Measurements from ENCODE around the gene ZNF438. TPM values are rescaled to one million over a fixed set of nuclear protein-coding genes. Genes with fewer than 3 reads are reported as not detected.

Gene ZNF438
- total RNA-seq, 2 experiments from 2014 or later: 3.1 to 3.9 TPM

GRCh38 chr10:30997536-30998235, 34.0 kb downstream of the ZNF438 start:
- ATAC-seq (ENCODE audit: low read depth): no peak

GRCh38 chr10:30996481-30997005, 35.1 kb downstream of the ZNF438 start:
- Mint-ChIP-seq H3K36me3 (peaks cover 20% of the 10 kb centered on the region), H3K27me3 (no peaks in the 10 kb centered on the region), H3K9me3 (peaks cover 10% of the 10 kb centered on the region), H3K4me3 (no peak overlapping the region), H3K4me1 (peaks cover 20% of the 10 kb centered on the region), H3K27ac (no peak overlapping the region)
- POLR2A ChIA-PET: no interaction called here
- no peak for ATAC-seq (ENCODE audit: low read depth)
- no peak for DNase-seq

More at GRCh38 chr10:30997536-30998235, 34.0 kb downstream of the ZNF438 start:
- POLR2A ChIA-PET: interaction anchor here (0.7 kb wide), 1 partner anchor 10 kb away, joined by 3 read pairs; no protein-coding TSS in a partner anchor
- peak overlapping the region; percentile 52 for H3K27ac Mint-ChIP-seq
- no peak for DNase-seq
- no peaks in the 10 kb centered on the region for H3K27me3 Mint-ChIP-seq
- H3K9me3 Mint-ChIP-seq: peaks cover 10% of the 10 kb centered on the region
- H3K4me3 Mint-ChIP-seq: peak overlapping the region; percentile 28
- peaks cover 20% of the 10 kb centered on the region for H3K4me1 Mint-ChIP-seq
- H3K36me3 Mint-ChIP-seq: peaks cover 22% of the 10 kb centered on the region

- POLR2A ChIA-PET: no interaction called here
- H3K36me3 Mint-ChIP-seq: peaks cover 17% of the 10 kb centered on the region
- peaks cover 15% of the 10 kb centered on the region for H3K4me1 Mint-ChIP-seq
- no peak overlapping the region for H3K27ac Mint-ChIP-seq
- ATAC-seq (ENCODE audit: low read depth): no peak
- H3K27me3 Mint-ChIP-seq: no peaks in the 10 kb centered on the region
- H3K9me3 Mint-ChIP-seq: peaks cover 8% of the 10 kb centered on the region
- DNase-seq: no peak
- H3K4me3 Mint-ChIP-seq: no peak overlapping the region
These were observed 36.4 kb downstream of the ZNF438 start for GRCh38 chr10:30995081-30995770.

GRCh38 chr10:30993155-30993554, 38.5 kb downstream of the ZNF438 start:
- no peaks in the 10 kb centered on the region for H3K27me3 Mint-ChIP-seq
- DNase-seq: no peak
- no peak overlapping the region for H3K27ac Mint-ChIP-seq
- POLR2A ChIA-PET: no interaction called here
- peaks cover 17% of the 10 kb centered on the region for H3K36me3 Mint-ChIP-seq
- peaks cover 6% of the 10 kb centered on the region for H3K9me3 Mint-ChIP-seq
- ATAC-seq (ENCODE audit: low read depth): no peak
- peaks cover 4% of the 10 kb centered on the region for H3K4me1 Mint-ChIP-seq
- H3K4me3 Mint-ChIP-seq: no peak overlapping the region

GRCh38 chr10:30992681-30993080, 39.0 kb downstream of the ZNF438 start:
- POLR2A ChIA-PET: no interaction called here
- ATAC-seq (ENCODE audit: low read depth) (no peak), DNase-seq (no peak)
- Mint-ChIP-seq H3K4me1 (peaks cover under 1% of the 10 kb centered on the region), H3K9me3 (peaks cover 6% of the 10 kb centered on the region), H3K4me3 (no peak overlapping the region), H3K36me3 (peaks cover 16% of the 10 kb centered on the region), H3K27me3 (no peaks in the 10 kb centered on the region), H3K27ac (no peak overlapping the region)

- no peak for DNase-seq
- H3K27ac Mint-ChIP-seq: no peak overlapping the region
- no peaks in the 10 kb centered on the region for H3K4me1 Mint-ChIP-seq
- ATAC-seq (ENCODE audit: low read depth): no peak
- POLR2A ChIA-PET: no interaction called here
- H3K36me3 Mint-ChIP-seq: peaks cover 15% of the 10 kb centered on the region
- no peaks in the 10 kb centered on the region for H3K27me3 Mint-ChIP-seq
- no peak overlapping the region for H3K4me3 Mint-ChIP-seq
- peaks cover 8% of the 10 kb centered on the region for H3K9me3 Mint-ChIP-seq
These were observed 40.0 kb downstream of the ZNF438 start for GRCh38 chr10:30991647-30992011.

GRCh38 chr10:30990971-30991646, 40.6 kb downstream of the ZNF438 start:
- ATAC-seq (ENCODE audit: low read depth) (no peak), DNase-seq (no peak)
- Mint-ChIP-seq H3K27ac (no peak overlapping the region), H3K4me3 (no peak overlapping the region), H3K27me3 (no peaks in the 10 kb centered on the region), H3K4me1 (no peaks in the 10 kb centered on the region), H3K36me3 (peaks cover 15% of the 10 kb centered on the region), H3K9me3 (peaks cover 6% of the 10 kb centered on the region)
- POLR2A ChIA-PET: no interaction called here

- Mint-ChIP-seq H3K27ac (no peak overlapping the region), H3K4me1 (no peaks in the 10 kb centered on the region), H3K4me3 (no peak overlapping the region), H3K27me3 (no peaks in the 10 kb centered on the region), H3K9me3 (peaks cover 4% of the 10 kb centered on the region), H3K36me3 (peaks cover 12% of the 10 kb centered on the region)
- DNase-seq (no peak), ATAC-seq (ENCODE audit: low read depth) (no peak)
- POLR2A ChIA-PET: no interaction called here
These were observed 41.3 kb downstream of the ZNF438 start for GRCh38 chr10:30990351-30990750.

GRCh38 chr10:30988831-30989435, 42.7 kb downstream of the ZNF438 start:
- no peak overlapping the region for H3K27ac Mint-ChIP-seq
- POLR2A ChIA-PET: no interaction called here
- no peak for ATAC-seq (ENCODE audit: low read depth)
- no peak overlapping the region for H3K4me3 Mint-ChIP-seq
- peaks cover 4% of the 10 kb centered on the region for H3K36me3 Mint-ChIP-seq
- peaks cover 4% of the 10 kb centered on the region for H3K9me3 Mint-ChIP-seq
- H3K4me1 Mint-ChIP-seq: no peaks in the 10 kb centered on the region
- no peak for DNase-seq
- no peaks in the 10 kb centered on the region for H3K27me3 Mint-ChIP-seq

GRCh38 chr10:30987463-30987862, 44.2 kb downstream of the ZNF438 start:
- H3K4me3 Mint-ChIP-seq: no peak overlapping the region
- no peak overlapping the region for H3K27ac Mint-ChIP-seq
- peaks cover 7% of the 10 kb centered on the region for H3K9me3 Mint-ChIP-seq
- peaks cover 6% of the 10 kb centered on the region for H3K4me1 Mint-ChIP-seq
- POLR2A ChIA-PET: interaction anchor here (0.6 kb wide), 1 partner anchor 10 kb away, joined by 3 read pairs; no protein-coding TSS in a partner anchor
- peaks cover 6% of the 10 kb centered on the region for H3K36me3 Mint-ChIP-seq
- no peaks in the 10 kb centered on the region for H3K27me3 Mint-ChIP-seq
- DNase-seq (no peak), ATAC-seq (ENCODE audit: low read depth) (no peak)

- peaks cover 6% of the 10 kb centered on the region for H3K36me3 Mint-ChIP-seq
- ATAC-seq (ENCODE audit: low read depth) (no peak), DNase-seq (no peak)
- POLR2A ChIA-PET: no interaction called here
- H3K4me3 Mint-ChIP-seq: no peak overlapping the region
- H3K4me1 Mint-ChIP-seq: peaks cover 6% of the 10 kb centered on the region
- H3K27me3 Mint-ChIP-seq: no peaks in the 10 kb centered on the region
- H3K9me3 Mint-ChIP-seq: peaks cover 7% of the 10 kb centered on the region
- H3K27ac Mint-ChIP-seq: no peak overlapping the region
These were observed 45.6 kb downstream of the ZNF438 start for GRCh38 chr10:30986053-30986555.

- H3K4me3 Mint-ChIP-seq: no peak overlapping the region
- peaks cover 6% of the 10 kb centered on the region for H3K4me1 Mint-ChIP-seq
- peaks cover 6% of the 10 kb centered on the region for H3K36me3 Mint-ChIP-seq
- H3K9me3 Mint-ChIP-seq: peaks cover 7% of the 10 kb centered on the region
- H3K27me3 Mint-ChIP-seq: no peaks in the 10 kb centered on the region
- POLR2A ChIA-PET: no interaction called here
- H3K27ac Mint-ChIP-seq: no peak overlapping the region
- no peak for DNase-seq
- ATAC-seq (ENCODE audit: low read depth): no peak
These were observed 46.2 kb downstream of the ZNF438 start for GRCh38 chr10:30985512-30985911.

Measured in activated naive CD8-positive, alpha-beta T cell treated with anti-CD3 and anti-CD28 coated beads, Interleukin-2, amount 10 ng/mL, durations not matched to agents 7 days and 5 days (primary cell).